NCI-H2196 (cell line): ENCODE measurements around the gene PCDHGA9.
"Not testable (repeated sequence)": the region's sequence is repeated elsewhere in the genome, so short reads cannot be mapped to it uniquely, and the experiment has no call there.

ENCODE experiments used
- DNase-seq: peaks from one replicate; lab custom pipeline; 2025; ENCODE audit not compliant: unreplicated experiment; lab: John Stamatoyannopoulos, UW

Gene PCDHGA9

DNA sequence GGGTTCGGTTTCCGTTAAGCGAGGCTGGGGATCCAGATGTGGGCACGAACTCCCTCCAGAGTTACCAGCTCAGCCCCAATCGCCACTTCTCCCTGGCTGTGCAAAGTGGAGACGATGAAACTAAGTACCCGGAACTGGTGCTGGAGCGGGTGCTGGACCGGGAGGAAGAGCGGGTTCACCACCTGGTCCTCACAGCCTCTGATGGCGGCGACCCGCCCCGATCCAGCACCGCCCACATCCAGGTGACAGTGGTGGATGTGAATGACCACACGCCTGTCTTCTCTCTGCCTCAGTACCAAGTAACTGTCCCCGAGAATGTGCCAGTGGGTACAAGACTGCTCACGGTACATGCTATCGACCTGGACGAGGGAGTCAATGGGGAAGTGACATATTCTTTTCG is 19.2 kb upstream of the PCDHGA9 start:
- no peak for DNase-seq

- DNase-seq, result no peak
These were observed 17.9 kb upstream of the PCDHGA9 start for GRCh38 chr5:141384471-141385267.

DNA sequence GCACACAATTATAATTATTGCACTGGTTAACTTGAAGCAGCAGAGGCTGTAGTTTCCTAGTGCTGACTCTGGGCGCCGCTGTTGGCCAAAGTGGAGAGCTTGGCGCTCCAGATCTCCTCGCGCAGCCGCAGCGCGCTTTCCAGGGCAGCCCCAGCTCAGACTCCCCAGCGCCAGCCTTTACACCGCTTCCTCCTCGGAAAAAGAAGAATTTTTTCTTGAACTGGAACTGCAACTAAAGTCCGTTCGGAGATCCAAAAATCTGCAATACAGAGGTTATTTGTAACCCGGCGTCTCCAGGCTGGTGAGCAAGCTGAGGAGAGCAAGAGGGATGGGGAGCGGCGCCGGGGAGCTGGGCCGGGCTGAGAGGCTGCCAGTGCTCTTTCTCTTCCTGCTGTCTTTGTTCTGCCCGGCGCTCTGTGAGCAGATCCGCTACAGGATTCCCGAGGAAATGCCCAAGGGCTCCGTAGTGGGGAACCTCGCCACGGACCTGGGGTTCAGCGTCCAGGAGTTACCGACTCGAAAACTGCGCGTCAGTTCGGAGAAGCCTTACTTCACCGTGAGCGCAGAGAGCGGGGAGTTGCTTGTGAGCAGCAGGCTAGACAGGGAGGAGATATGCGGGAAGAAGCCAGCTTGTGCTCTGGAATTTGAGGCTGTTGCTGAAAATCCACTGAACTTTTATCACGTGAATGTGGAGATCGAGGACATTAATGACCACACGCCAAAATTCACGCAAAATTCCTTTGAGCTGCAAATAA is 14.8 kb upstream of the PCDHGA9 start, which contains the start of gene PCDHGB4:
Gene PCDHGB4, plus strand, starts transcription at position 142 of the 755 bp plus-strand sequence. Its CDS starts 187 bp downstream, at position 329.
- not testable (repeated sequence) for DNase-seq

- no peak for DNase-seq
These were observed 13.9 kb upstream of the PCDHGA9 start for GRCh38 chr5:141388661-141389060.

DNA sequence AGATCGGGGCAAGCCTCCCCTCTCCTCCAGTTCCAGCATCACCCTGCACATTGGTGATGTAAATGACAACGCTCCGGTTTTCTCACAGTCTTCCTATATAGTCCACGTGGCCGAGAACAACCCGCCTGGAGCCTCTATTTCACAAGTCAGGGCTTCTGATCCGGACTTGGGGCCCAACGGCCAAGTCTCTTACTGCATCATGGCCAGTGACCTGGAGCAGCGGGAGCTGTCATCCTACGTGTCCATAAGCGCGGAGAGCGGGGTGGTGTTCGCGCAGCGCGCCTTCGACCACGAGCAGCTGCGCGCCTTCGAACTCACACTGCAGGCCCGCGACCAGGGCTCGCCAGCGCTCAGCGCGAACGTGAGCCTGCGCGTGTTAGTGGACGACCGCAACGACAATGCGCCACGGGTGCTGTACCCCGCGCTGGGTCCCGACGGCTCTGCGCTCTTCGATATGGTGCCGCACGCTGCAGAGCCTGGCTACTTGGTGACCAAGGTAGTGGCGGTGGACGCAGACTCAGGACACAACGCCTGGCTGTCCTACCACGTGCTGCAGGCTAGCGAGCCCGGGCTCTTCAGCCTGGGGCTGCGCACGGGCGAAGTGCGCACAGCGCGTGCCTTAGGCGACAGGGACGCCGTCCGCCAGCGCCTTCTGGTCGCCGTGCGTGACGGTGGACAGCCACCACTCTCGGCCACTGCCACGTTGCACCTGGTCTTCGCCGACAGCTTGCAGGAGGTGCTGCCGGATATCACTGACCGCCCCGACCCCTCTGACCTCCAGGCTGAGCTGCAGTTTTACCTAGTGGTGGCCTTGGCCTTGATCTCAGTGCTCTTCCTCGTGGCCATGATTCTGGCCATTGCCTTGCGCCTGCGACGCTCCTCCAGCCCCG is 13.2 kb upstream of the PCDHGA9 start:
- DNase-seq, result no peak

DNA sequence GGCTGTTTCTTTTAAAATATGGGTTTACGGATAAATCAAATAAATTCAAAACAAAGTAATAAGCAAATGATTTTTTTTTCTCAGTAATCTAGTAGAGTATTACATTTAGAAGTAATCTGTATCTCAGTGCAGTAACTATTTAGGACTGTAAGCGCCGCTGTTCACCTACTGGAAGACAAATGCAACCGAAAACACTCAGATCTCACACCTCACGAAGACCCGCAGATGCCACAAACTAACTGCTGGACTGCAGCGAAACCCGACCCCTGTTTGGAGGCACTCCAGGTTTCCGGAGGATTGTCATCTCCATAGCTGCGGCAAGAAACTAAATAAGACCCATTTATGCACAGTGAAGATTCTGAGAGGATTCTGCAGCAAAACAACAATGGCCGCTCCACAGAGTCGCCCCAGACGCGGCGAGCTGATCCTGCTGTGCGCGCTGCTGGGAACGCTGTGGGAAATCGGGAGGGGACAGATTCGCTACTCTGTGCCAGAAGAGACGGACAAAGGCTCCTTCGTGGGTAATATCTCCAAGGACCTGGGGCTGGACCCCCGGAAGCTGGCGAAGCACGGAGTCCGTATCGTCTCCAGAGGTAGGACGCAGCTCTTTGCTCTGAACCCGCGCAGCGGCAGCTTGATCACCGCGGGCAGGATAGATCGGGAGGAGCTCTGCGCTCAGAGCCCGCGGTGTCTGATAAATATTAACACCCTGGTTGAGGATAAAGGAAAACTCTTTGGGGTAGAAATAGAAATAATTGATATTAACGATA is 10.0 kb upstream of the PCDHGA9 start, which contains the start of gene PCDHGA8:
Gene PCDHGA8, plus strand, starts transcription at position 205 of the 770 bp plus-strand sequence. Its CDS starts 181 bp downstream, at position 386.
- DNase-seq, result no peak

DNA sequence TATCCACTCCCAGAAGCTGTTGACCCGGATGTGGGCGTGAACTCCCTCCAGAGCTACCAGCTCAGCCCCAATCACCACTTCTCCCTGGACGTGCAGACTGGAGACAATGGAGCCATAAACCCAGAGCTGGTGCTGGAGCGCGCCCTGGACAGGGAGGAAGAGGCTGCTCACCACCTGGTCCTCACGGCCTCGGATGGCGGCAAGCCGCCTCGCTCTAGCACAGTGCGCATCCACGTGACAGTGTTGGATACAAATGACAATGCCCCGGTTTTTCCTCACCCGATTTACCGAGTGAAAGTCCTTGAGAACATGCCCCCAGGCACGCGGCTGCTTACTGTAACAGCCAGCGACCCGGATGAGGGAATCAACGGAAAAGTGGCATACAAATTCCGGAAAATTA is 9.3 kb upstream of the PCDHGA9 start:
- no peak for DNase-seq

DNA sequence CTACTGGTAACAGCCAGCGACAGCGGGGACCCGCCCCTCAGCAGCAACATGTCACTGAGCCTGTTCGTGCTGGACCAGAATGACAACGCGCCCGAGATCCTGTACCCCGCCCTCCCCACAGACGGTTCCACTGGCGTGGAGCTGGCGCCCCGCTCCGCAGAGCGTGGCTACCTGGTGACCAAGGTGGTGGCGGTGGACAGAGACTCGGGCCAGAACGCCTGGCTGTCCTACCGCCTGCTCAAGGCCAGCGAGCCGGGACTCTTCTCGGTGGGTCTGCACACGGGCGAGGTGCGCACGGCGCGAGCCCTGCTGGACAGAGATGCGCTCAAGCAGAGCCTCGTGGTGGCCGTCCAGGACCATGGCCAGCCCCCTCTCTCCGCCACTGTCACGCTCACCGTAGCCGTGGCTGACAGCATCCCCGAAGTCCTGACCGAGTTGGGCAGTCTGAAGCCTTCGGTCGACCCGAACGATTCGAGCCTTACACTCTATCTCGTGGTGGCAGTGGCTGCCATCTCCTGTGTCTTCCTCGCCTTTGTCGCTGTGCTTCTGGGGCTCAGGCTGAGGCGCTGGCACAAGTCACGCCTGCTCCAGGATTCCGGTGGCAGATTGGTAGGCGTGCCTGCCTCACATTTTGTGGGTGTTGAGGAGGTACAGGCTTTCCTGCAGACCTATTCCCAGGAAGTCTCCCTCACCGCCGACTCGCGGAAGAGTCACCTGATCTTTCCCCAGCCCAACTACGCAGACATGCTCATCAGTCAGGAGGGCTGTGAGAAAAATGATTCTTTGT is 8.0 kb upstream of the PCDHGA9 start:
- not testable (repeated sequence) for DNase-seq

- DNase-seq, result not testable (repeated sequence)
These were observed 4.6 kb upstream of the PCDHGA9 start, which contains the start of gene PCDHGB5 for GRCh38 chr5:141397756-141398551. Gene PCDHGB5, plus strand, starts transcription at chr5:141397947. Its CDS starts 181 bp downstream, at chr5:141398128.

GRCh38 chr5:141398608-141399007 is 4.0 kb upstream of the PCDHGA9 start:
- DNase-seq, result no peak

GRCh38 chr5:141399555-141400258 is 2.9 kb upstream of the PCDHGA9 start:
- no peak for DNase-seq

- DNase-seq, result no peak
These were observed 809 bp downstream of the PCDHGA9 start for GRCh38 chr5:141403387-141403786.

GRCh38 chr5:141407790-141408505 is 5.4 kb downstream of the PCDHGA9 start, which contains the start of gene PCDHGB6:
Gene PCDHGB6, plus strand, starts transcription at chr5:141408021. Its CDS starts 182 bp downstream, at chr5:141408203.
- DNase-seq, result peak; percentile 84

DNA sequence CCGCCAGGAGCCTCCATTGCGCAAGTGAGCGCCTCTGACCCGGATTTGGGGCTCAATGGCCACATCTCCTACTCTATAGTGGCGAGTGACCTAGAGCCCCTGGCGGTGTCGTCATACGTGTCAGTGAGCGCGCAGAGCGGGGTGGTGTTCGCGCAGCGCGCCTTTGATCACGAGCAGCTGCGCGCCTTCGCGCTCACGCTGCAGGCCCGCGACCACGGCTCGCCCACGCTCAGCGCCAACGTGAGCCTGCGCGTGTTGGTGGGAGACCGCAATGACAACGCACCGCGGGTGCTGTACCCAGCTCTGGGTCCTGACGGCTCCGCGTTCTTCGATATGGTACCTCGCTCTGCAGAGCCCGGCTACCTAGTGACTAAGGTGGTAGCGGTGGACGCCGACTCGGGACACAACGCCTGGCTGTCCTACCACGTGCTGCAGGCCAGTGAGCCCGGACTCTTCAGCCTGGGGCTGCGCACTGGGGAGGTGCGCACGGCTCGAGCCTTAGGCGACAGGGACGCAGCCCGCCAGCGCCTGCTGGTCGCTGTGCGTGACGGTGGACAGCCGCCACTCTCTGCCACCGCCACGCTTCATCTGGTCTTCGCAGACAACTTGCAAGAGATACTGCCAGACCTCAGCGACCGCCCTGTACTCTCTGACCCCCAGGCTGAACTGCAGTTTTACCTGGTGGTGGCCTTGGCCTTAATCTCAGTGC is 7.2 kb downstream of the PCDHGA9 start:
- no peak for DNase-seq

GRCh38 chr5:141411575-141411974 is 9.0 kb downstream of the PCDHGA9 start:
- no peak for DNase-seq

- DNase-seq, result no peak
These were observed 10.4 kb downstream of the PCDHGA9 start, which contains the start of gene PCDHGA10 for GRCh38 chr5:141412854-141413539. Gene PCDHGA10, plus strand, starts transcription at chr5:141412987. Its CDS starts 189 bp downstream, at chr5:141413176.
